ENCODE data around the gene COG5. TPM values are rescaled to one million over a fixed set of nuclear protein-coding genes. Genes with fewer than 3 reads are reported as not detected.

Gene COG5
- total and polyA plus RNA-seq, 2 of the 4 experiments (the other 2 are of a cell fraction): 18.5 to 27.4 TPM

- no peak overlapping the region for H2BK20ac ChIP-seq (ENCODE audit: low read depth, low read length)
- H3K9me3 ChIP-seq (ENCODE audit: control insufficient read depth, insufficient read depth, low read length): no peaks in the 10 kb centered on the region
- no peak for ATAC-seq (ENCODE audit: low read depth)
- no TSS peak for BruUV-seq (replicated peaks)
- H3K4me3 ChIP-seq (ENCODE audit: insufficient read depth, low read depth, low read length): no peak overlapping the region
- no peak overlapping the region for H4K5ac ChIP-seq (ENCODE audit: low read depth, low read length)
- no peak overlapping the region for H2BK15ac ChIP-seq (ENCODE audit: low read depth, low read length)
- H2AK9ac ChIP-seq (replicated peaks; ENCODE audit: low read depth, low read length, poor library complexity): no peak overlapping the region
- no peak overlapping the region for H2AFZ ChIP-seq (replicated peaks; ENCODE audit: low read length, poor library complexity)
- POLR2A ChIA-PET (ENCODE audit: unreplicated experiment): no interaction called here
- dilution Hi-C loops (cut with HindIII; ENCODE audit: low sequenced_read_pairs, unreplicated experiment) (no loop called here), in situ Hi-C loops (cut with MboI; ENCODE audit: low sequenced_read_pairs) (no loop called here), intact Hi-C loops (cut with micrococcal nuclease) (no loop called here)
- TF ChIP-seq, protein P1, sequence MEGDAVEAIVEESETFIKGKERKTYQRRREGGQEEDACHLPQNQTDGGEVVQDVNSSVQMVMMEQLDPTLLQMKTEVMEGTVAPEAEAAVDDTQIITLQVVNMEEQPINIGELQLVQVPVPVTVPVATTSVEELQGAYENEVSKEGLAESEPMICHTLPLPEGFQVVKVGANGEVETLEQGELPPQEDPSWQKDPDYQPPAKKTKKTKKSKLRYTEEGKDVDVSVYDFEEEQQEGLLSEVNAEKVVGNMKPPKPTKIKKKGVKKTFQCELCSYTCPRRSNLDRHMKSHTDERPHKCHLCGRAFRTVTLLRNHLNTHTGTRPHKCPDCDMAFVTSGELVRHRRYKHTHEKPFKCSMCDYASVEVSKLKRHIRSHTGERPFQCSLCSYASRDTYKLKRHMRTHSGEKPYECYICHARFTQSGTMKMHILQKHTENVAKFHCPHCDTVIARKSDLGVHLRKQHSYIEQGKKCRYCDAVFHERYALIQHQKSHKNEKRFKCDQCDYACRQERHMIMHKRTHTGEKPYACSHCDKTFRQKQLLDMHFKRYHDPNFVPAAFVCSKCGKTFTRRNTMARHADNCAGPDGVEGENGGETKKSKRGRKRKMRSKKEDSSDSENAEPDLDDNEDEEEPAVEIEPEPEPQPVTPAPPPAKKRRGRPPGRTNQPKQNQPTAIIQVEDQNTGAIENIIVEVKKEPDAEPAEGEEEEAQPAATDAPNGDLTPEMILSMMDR (conservative IDR thresholded peaks at IDR 0.05; ENCODE audit: low read depth, low read length): no peak
- TF ChIP-seq MAFK (IDR thresholded peaks at IDR 0.05; ENCODE audit: low read depth, low read length): no peak
- no peak for TF ChIP-seq MXI1 (IDR thresholded peaks at IDR 0.05; ENCODE audit: borderline replicate concordance, low read depth, low read length)
- TF ChIP-seq, protein P2, sequence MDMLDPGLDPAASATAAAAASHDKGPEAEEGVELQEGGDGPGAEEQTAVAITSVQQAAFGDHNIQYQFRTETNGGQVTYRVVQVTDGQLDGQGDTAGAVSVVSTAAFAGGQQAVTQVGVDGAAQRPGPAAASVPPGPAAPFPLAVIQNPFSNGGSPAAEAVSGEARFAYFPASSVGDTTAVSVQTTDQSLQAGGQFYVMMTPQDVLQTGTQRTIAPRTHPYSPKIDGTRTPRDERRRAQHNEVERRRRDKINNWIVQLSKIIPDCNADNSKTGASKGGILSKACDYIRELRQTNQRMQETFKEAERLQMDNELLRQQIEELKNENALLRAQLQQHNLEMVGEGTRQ (IDR thresholded peaks at IDR 0.05; ENCODE audit: low read depth, low read length): no peak
- TF ChIP-seq CEBPB (IDR thresholded peaks at IDR 0.05; ENCODE audit: low read depth, low read length): no peak
- TF ChIP-seq BHLHE40 (IDR thresholded peaks at IDR 0.05; ENCODE audit: low read depth, low read length): no peak
- no peak for TF ChIP-seq RFX5 (IDR thresholded peaks at IDR 0.05; ENCODE audit: low read depth, low read length)
- TF ChIP-seq, protein P3, sequence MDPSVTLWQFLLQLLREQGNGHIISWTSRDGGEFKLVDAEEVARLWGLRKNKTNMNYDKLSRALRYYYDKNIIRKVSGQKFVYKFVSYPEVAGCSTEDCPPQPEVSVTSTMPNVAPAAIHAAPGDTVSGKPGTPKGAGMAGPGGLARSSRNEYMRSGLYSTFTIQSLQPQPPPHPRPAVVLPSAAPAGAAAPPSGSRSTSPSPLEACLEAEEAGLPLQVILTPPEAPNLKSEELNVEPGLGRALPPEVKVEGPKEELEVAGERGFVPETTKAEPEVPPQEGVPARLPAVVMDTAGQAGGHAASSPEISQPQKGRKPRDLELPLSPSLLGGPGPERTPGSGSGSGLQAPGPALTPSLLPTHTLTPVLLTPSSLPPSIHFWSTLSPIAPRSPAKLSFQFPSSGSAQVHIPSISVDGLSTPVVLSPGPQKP (IDR thresholded peaks at IDR 0.05; ENCODE audit: borderline replicate concordance, low read depth, low read length): no peak
- TF ChIP-seq NFE2L2 (IDR thresholded peaks at IDR 0.05; ENCODE audit: low read depth, low read length): no peak
- TF ChIP-seq POLR2A (IDR thresholded peaks at IDR 0.05; ENCODE audit: low read depth, low read length): no peak
- no peak for TF ChIP-seq RCOR1 (IDR thresholded peaks at IDR 0.05; ENCODE audit: insufficient replicate concordance, low read length)
- TF ChIP-seq MAZ (IDR thresholded peaks at IDR 0.05; ENCODE audit: borderline replicate concordance, low read depth, low read length): no peak
- no peak for TF ChIP-seq CHD1 (IDR thresholded peaks at IDR 0.05; ENCODE audit: low read depth, low read length)
- no peak for TF ChIP-seq SMC3 (IDR thresholded peaks at IDR 0.05; ENCODE audit: low read depth, low read length)
- no peak for TF ChIP-seq FOS (IDR thresholded peaks at IDR 0.05; ENCODE audit: low read depth, low read length)
- TF ChIP-seq RAD21 (IDR thresholded peaks at IDR 0.05; ENCODE audit: low read length): no peak
- CTCF ChIA-PET: no interaction called here
- no peak overlapping the region for H3K18ac ChIP-seq (ENCODE audit: low read depth, low read length)
- no peak overlapping the region for H3K14ac ChIP-seq (replicated peaks; ENCODE audit: low read depth, low read length)
- 0 out of 2 replicates have a peak, but pooled peaks cover 4% of the 10 kb centered on the region for H3K9me1 ChIP-seq (ENCODE audit: insufficient read depth, low read length)
- H2AK5ac ChIP-seq (ENCODE audit: low read depth, low read length): no peak overlapping the region
- H4K20me1 ChIP-seq (ENCODE audit: insufficient read depth, low read length): no peaks in the 10 kb centered on the region; the same call in none of the 2 replicates
- no peak overlapping the region for H2BK120ac ChIP-seq (ENCODE audit: low read depth, low read length)
- H3K4me1 ChIP-seq (ENCODE audit: control insufficient read depth, insufficient read depth, low read length): no peaks in the 10 kb centered on the region
- H4K8ac ChIP-seq (ENCODE audit: low read depth in 2 of 2, low read length in 2 of 2): no peak overlapping the region
- no peak overlapping the region for H3K23ac ChIP-seq (ENCODE audit: low read depth, low read length)
- H3K9ac ChIP-seq (ENCODE audit: low read depth, low read length): no peak overlapping the region
- no peak for DNase-seq
- peaks cover 4% of the 10 kb centered on the region for H3K36me3 ChIP-seq (ENCODE audit: control insufficient read depth, insufficient read depth, low read length)
- H3K79me1 ChIP-seq (ENCODE audit: low read depth in 1 of 2, low read length in 2 of 2): peaks cover 6 to 13% of the 10 kb centered on the region in 2 experiments
- no peak overlapping the region for H2BK5ac ChIP-seq (ENCODE audit: low read depth, low read length, poor library complexity, severe bottlenecking)
- H3K4me2 ChIP-seq (ENCODE audit: low read depth, low read length): no peak overlapping the region
- no peak overlapping the region for H3K27ac ChIP-seq (ENCODE audit: insufficient read depth, low read length)
- no peaks in the 10 kb centered on the region for H3K27me3 ChIP-seq (ENCODE audit: control insufficient read depth, insufficient read depth, low read length)
- H3K56ac ChIP-seq (ENCODE audit: extremely low read depth, insufficient read depth, low read length): no peak overlapping the region
- H3K4ac ChIP-seq (ENCODE audit: low read depth, low read length): no peak overlapping the region
- no peak overlapping the region for H4K91ac ChIP-seq (ENCODE audit: insufficient read depth, low read depth, low read length)
These were observed 29.6 kb downstream of the COG5 start for GRCh38 chr7:107534139-107534538.

Measured in IMR-90 (cell line).